ENCODE data around the gene ANXA8L1. TPM values are rescaled to one million over a fixed set of nuclear protein-coding genes. Genes with fewer than 3 reads are reported as not detected.
"Not testable (repeated sequence)": the region's sequence is repeated elsewhere in the genome, so short reads cannot be mapped to it uniquely, and the experiment has no call there.

ANXA8L1 gene
- total RNA-seq, 1 experiment from 2014 or later: 17.4 TPM

- not testable (repeated sequence) for H3K27me3 ChIP-seq (replicated peaks; ENCODE audit: control insufficient read depth, insufficient read depth, low read length); H3K4me1 Mint-ChIP-seq (ENCODE audit: low read depth, unreplicated experiment)
These were observed 1.4 kb downstream of the ANXA8L1 start for GRCh38 chr10:46377022-46377421.

GRCh38 chr10:46377651-46378050 lies 2.1 kb downstream of the ANXA8L1 start:
- H3K4me1 Mint-ChIP-seq (ENCODE audit: low read depth, unreplicated experiment); CTCF ChIA-PET; DNase-seq; H3K27me3 Mint-ChIP-seq (ENCODE audit: insufficient read depth, unreplicated experiment); H3K27ac Mint-ChIP-seq (ENCODE audit: unreplicated experiment); H3K27me3 ChIP-seq (replicated peaks; ENCODE audit: control insufficient read depth, insufficient read depth, low read length); H3K9me3 ChIP-seq; intact Hi-C loops (cut with micrococcal nuclease; ENCODE audit: unreplicated experiment); H3K36me3 ChIP-seq (ENCODE audit: control insufficient read depth, insufficient read depth, low read length); POLR2A ChIA-PET; H3K9me3 Mint-ChIP-seq (ENCODE audit: unreplicated experiment); H3K4me1 ChIP-seq; H3K36me3 Mint-ChIP-seq (ENCODE audit: insufficient read depth, unreplicated experiment); H3K4me3 Mint-ChIP-seq (ENCODE audit: unreplicated experiment); H3K4me3 ChIP-seq (ENCODE audit: low read depth, low read length): not testable (repeated sequence)
- BruUV-seq (replicated peaks): TSS peak; percentile 98

More at GRCh38 chr10:46377022-46377421, 1.4 kb downstream of the ANXA8L1 start:
- H3K9me3 ChIP-seq; H3K9me3 Mint-ChIP-seq (ENCODE audit: unreplicated experiment); DNase-seq; BruUV-seq (replicated peaks); intact Hi-C loops (cut with micrococcal nuclease; ENCODE audit: unreplicated experiment); H3K36me3 Mint-ChIP-seq (ENCODE audit: insufficient read depth, unreplicated experiment); H3K27ac Mint-ChIP-seq (ENCODE audit: unreplicated experiment); CTCF ChIA-PET; POLR2A ChIA-PET; H3K4me1 ChIP-seq; H3K36me3 ChIP-seq (ENCODE audit: control insufficient read depth, insufficient read depth, low read length); H3K4me3 ChIP-seq (ENCODE audit: low read depth, low read length); H3K27me3 Mint-ChIP-seq (ENCODE audit: insufficient read depth, unreplicated experiment); H3K4me3 Mint-ChIP-seq (ENCODE audit: unreplicated experiment): not testable (repeated sequence)

GRCh38 chr10:46378108-46378507 lies 2.5 kb downstream of the ANXA8L1 start:
- H3K27ac Mint-ChIP-seq (ENCODE audit: unreplicated experiment); H3K9me3 Mint-ChIP-seq (ENCODE audit: unreplicated experiment); CTCF ChIA-PET; H3K4me1 Mint-ChIP-seq (ENCODE audit: low read depth, unreplicated experiment); H3K36me3 Mint-ChIP-seq (ENCODE audit: insufficient read depth, unreplicated experiment); H3K4me3 ChIP-seq (ENCODE audit: low read depth, low read length); H3K4me3 Mint-ChIP-seq (ENCODE audit: unreplicated experiment); DNase-seq; H3K36me3 ChIP-seq (ENCODE audit: control insufficient read depth, insufficient read depth, low read length); POLR2A ChIA-PET; H3K27me3 ChIP-seq (replicated peaks; ENCODE audit: control insufficient read depth, insufficient read depth, low read length); H3K4me1 ChIP-seq; BruUV-seq (replicated peaks); H3K27me3 Mint-ChIP-seq (ENCODE audit: insufficient read depth, unreplicated experiment); intact Hi-C loops (cut with micrococcal nuclease; ENCODE audit: unreplicated experiment); H3K9me3 ChIP-seq: not testable (repeated sequence)

GRCh38 chr10:46379233-46379848 lies 3.8 kb downstream of the ANXA8L1 start:
- H3K27ac Mint-ChIP-seq (ENCODE audit: unreplicated experiment); CTCF ChIA-PET; intact Hi-C loops (cut with micrococcal nuclease; ENCODE audit: unreplicated experiment); BruUV-seq (replicated peaks); H3K36me3 ChIP-seq (ENCODE audit: control insufficient read depth, insufficient read depth, low read length); H3K4me3 ChIP-seq (ENCODE audit: low read depth, low read length); POLR2A ChIA-PET; H3K36me3 Mint-ChIP-seq (ENCODE audit: insufficient read depth, unreplicated experiment); H3K27me3 Mint-ChIP-seq (ENCODE audit: insufficient read depth, unreplicated experiment); H3K9me3 Mint-ChIP-seq (ENCODE audit: unreplicated experiment); H3K27me3 ChIP-seq (replicated peaks; ENCODE audit: control insufficient read depth, insufficient read depth, low read length); H3K4me1 ChIP-seq; H3K4me1 Mint-ChIP-seq (ENCODE audit: low read depth, unreplicated experiment); H3K9me3 ChIP-seq; DNase-seq; H3K4me3 Mint-ChIP-seq (ENCODE audit: unreplicated experiment): not testable (repeated sequence)

- H3K27me3 ChIP-seq (replicated peaks; ENCODE audit: control insufficient read depth, insufficient read depth, low read length); H3K9me3 ChIP-seq; H3K27ac Mint-ChIP-seq (ENCODE audit: unreplicated experiment); H3K36me3 ChIP-seq (ENCODE audit: control insufficient read depth, insufficient read depth, low read length); CTCF ChIA-PET; H3K4me3 Mint-ChIP-seq (ENCODE audit: unreplicated experiment); H3K4me3 ChIP-seq (ENCODE audit: low read depth, low read length); DNase-seq; POLR2A ChIA-PET; H3K27me3 Mint-ChIP-seq (ENCODE audit: insufficient read depth, unreplicated experiment); H3K4me1 Mint-ChIP-seq (ENCODE audit: low read depth, unreplicated experiment); H3K36me3 Mint-ChIP-seq (ENCODE audit: insufficient read depth, unreplicated experiment); H3K4me1 ChIP-seq; intact Hi-C loops (cut with micrococcal nuclease; ENCODE audit: unreplicated experiment); BruUV-seq (replicated peaks); H3K9me3 Mint-ChIP-seq (ENCODE audit: unreplicated experiment): not testable (repeated sequence)
These were observed 10.3 kb downstream of the ANXA8L1 start for GRCh38 chr10:46385858-46386257.

- POLR2A ChIA-PET; H3K27me3 Mint-ChIP-seq (ENCODE audit: insufficient read depth, unreplicated experiment); intact Hi-C loops (cut with micrococcal nuclease; ENCODE audit: unreplicated experiment); CTCF ChIA-PET; H3K27ac Mint-ChIP-seq (ENCODE audit: unreplicated experiment); H3K4me3 ChIP-seq (ENCODE audit: low read depth, low read length); H3K9me3 ChIP-seq; H3K36me3 Mint-ChIP-seq (ENCODE audit: insufficient read depth, unreplicated experiment); H3K4me1 Mint-ChIP-seq (ENCODE audit: low read depth, unreplicated experiment); H3K27me3 ChIP-seq (replicated peaks; ENCODE audit: control insufficient read depth, insufficient read depth, low read length); H3K36me3 ChIP-seq (ENCODE audit: control insufficient read depth, insufficient read depth, low read length); BruUV-seq (replicated peaks); DNase-seq; H3K4me3 Mint-ChIP-seq (ENCODE audit: unreplicated experiment); H3K4me1 ChIP-seq; H3K9me3 Mint-ChIP-seq (ENCODE audit: unreplicated experiment): not testable (repeated sequence)
These were observed 11.1 kb downstream of the ANXA8L1 start for GRCh38 chr10:46386694-46387093.

- H3K4me3 Mint-ChIP-seq (ENCODE audit: unreplicated experiment); H3K36me3 ChIP-seq (ENCODE audit: control insufficient read depth, insufficient read depth, low read length); H3K9me3 ChIP-seq; H3K27ac Mint-ChIP-seq (ENCODE audit: unreplicated experiment); H3K4me1 Mint-ChIP-seq (ENCODE audit: low read depth, unreplicated experiment); BruUV-seq (replicated peaks); DNase-seq; POLR2A ChIA-PET; CTCF ChIA-PET; H3K9me3 Mint-ChIP-seq (ENCODE audit: unreplicated experiment); H3K4me3 ChIP-seq (ENCODE audit: low read depth, low read length); H3K27me3 ChIP-seq (replicated peaks; ENCODE audit: control insufficient read depth, insufficient read depth, low read length); H3K36me3 Mint-ChIP-seq (ENCODE audit: insufficient read depth, unreplicated experiment); H3K27me3 Mint-ChIP-seq (ENCODE audit: insufficient read depth, unreplicated experiment); H3K4me1 ChIP-seq; intact Hi-C loops (cut with micrococcal nuclease; ENCODE audit: unreplicated experiment): not testable (repeated sequence)
These were observed 11.8 kb downstream of the ANXA8L1 start for GRCh38 chr10:46387309-46387902.
